Lung microvascular endothelial cell (primary cell): ENCODE measurements around the gene NME1. TPM values are rescaled to one million over a fixed set of nuclear protein-coding genes. Genes with fewer than 3 reads are reported as not detected.
"Not testable (repeated sequence)": the region's sequence is repeated elsewhere in the genome, so short reads cannot be mapped to it uniquely, and the experiment has no call there.

ENCODE experiments used
- DNase-seq, 2 donors: peaks; one replicate each; pipeline versions ENCODE4 v3.0.0 to v3.0.0-alpha.2; 2010; ENCODE audit warnings: low read depth in 2 of 2
- total RNA-seq: library from RNA; depleted of rRNA; stranded (reverse); fragments of >200 nt; gene quantifications from 2 replicates; pipeline ENCODE4 v1.2.1, GENCODE V29; 2014

Gene NME1
- total RNA-seq, 1 donor from 2014 or later: 87.7 TPM

- no peak for DNase-seq
Observed at GRCh38 chr17:51144266-51145022, 8.9 kb upstream of the NME1 start.

- DNase-seq: no peak
Observed at GRCh38 chr17:51147650-51148049, 5.7 kb upstream of the NME1 start.

- DNase-seq: no peak
Observed at GRCh38 chr17:51149163-51149562, 4.2 kb upstream of the NME1 start.

- DNase-seq: no peak
Observed at GRCh38 chr17:51150932-51151331, 2.4 kb upstream of the NME1 start.

- DNase-seq: peak; percentile 35 to 46
Observed at GRCh38 chr17:51152766-51153209, 571 bp upstream of the NME1 start.

GRCh38 chr17:51154176-51154575 is 817 bp downstream of the NME1 start:
- peak; percentile 8 to 20 for DNase-seq

GRCh38 chr17:51155416-51155815 is 2.1 kb downstream of the NME1 start:
- DNase-seq: no peak

- DNase-seq: no peak
Observed at GRCh38 chr17:51159604-51160003, 6.2 kb downstream of the NME1 start.

- DNase-seq: no peak
Observed at GRCh38 chr17:51161541-51161940, 8.2 kb downstream of the NME1 start.

GRCh38 chr17:51164911-51165679 is 11.7 kb downstream of the NME1 start:
- peak in 1 of 2 donors; percentile 7 for DNase-seq

- no peak for DNase-seq
Observed at GRCh38 chr17:51165680-51166197, 12.4 kb downstream of the NME1 start.

GRCh38 chr17:51166198-51166986 is 13.0 kb downstream of the NME1 start, which contains the start of gene NME2:
Gene NME2, plus strand, starts transcription at chr17:51166411. Its CDS starts 420 bp downstream, at chr17:51166831.
- DNase-seq: peak; percentile 85 to 87

- peak; percentile 41 to 59 for DNase-seq
Observed at GRCh38 chr17:51166987-51167931, 13.9 kb downstream of the NME1 start.

GRCh38 chr17:51169340-51169739 is 16.0 kb downstream of the NME1 start:
- DNase-seq: no peak

GRCh38 chr17:51170736-51171135 is 17.4 kb downstream of the NME1 start:
- no peak for DNase-seq

- not testable (repeated sequence) for DNase-seq
Observed at GRCh38 chr17:51172030-51172429, 18.7 kb downstream of the NME1 start.

- no peak for DNase-seq
Observed at GRCh38 chr17:51180486-51180885, 27.1 kb downstream of the NME1 start.

GRCh38 chr17:51184124-51184523 is 30.8 kb downstream of the NME1 start:
- peak in 1 of 2 donors; percentile 61 for DNase-seq

- no peak for DNase-seq
Observed at GRCh38 chr17:51185763-51186332, 32.5 kb downstream of the NME1 start.

GRCh38 chr17:51188271-51188833 is 35.0 kb downstream of the NME1 start:
- no peak for DNase-seq
